SK-N-SH treated with all-trans-retinoic acid at 6 μM for 48 hours (cell line): ENCODE measurements around the gene TFRC.
"Not testable (repeated sequence)": the region's sequence is repeated elsewhere in the genome, so short reads cannot be mapped to it uniquely, and the experiment has no call there.

ENCODE experiments used
- CREB5 ChIP-seq: fragments of 250-450 bp; sonication (Bioruptor Pico); IDR thresholded peaks from 2 replicates; pipeline ENCODE4 v1.5.1; 2020; ENCODE audit warnings: low read depth, mild to moderate bottlenecking, moderate library complexity
- CSRNP3 ChIP-seq: fragments of 250-450 bp; sonication (Bioruptor Pico); IDR thresholded peaks from 2 replicates; pipeline ENCODE4 v1.5.1; 2021; ENCODE audit warnings: mild to moderate bottlenecking, moderate library complexity
- ESRRG ChIP-seq: fragments of 250-450 bp; sonication (Bioruptor Pico); IDR thresholded peaks from 2 replicates; pipeline ENCODE4 v1.6.1; 2021; ENCODE audit warnings: mild to moderate bottlenecking
- ZFP30 ChIP-seq: fragments of 450-650 bp; formaldehyde crosslinking; IDR thresholded peaks from 2 replicates; pipeline ENCODE4 v1.5.0; 2022; ENCODE audit warnings: mild to moderate bottlenecking, moderate library complexity

- TF ChIP-seq CREB5; ZFP30 (CRISPR knock-in tag); CSRNP3 (CRISPR knock-in tag); ESRRG (CRISPR knock-in tag): not testable (repeated sequence)
Measured at GRCh38 chr3:196022499-196022878, 59.4 kb downstream of the TFRC start.
